GM20431 (cell line): Measurements from ENCODE around the gene DCP1B.

ENCODE experiments used
- in situ Hi-C: fragments of 300-500 bp; cut with MseI, MboI; formaldehyde crosslinking; loops from one replicate; pipeline ENCODE4 v1.15.0; 2020; ENCODE audit warnings: low sequenced_read_pairs; ENCODE audit not compliant: unreplicated experiment

Gene DCP1B

GRCh38 chr12:2004113-2004929 is at the start of gene DCP1B:
Gene DCP1B, minus strand, starts transcription at chr12:2004457. Its CDS starts 26 bp downstream, at chr12:2004431.
- in situ Hi-C loops: no loop called here

DNA sequence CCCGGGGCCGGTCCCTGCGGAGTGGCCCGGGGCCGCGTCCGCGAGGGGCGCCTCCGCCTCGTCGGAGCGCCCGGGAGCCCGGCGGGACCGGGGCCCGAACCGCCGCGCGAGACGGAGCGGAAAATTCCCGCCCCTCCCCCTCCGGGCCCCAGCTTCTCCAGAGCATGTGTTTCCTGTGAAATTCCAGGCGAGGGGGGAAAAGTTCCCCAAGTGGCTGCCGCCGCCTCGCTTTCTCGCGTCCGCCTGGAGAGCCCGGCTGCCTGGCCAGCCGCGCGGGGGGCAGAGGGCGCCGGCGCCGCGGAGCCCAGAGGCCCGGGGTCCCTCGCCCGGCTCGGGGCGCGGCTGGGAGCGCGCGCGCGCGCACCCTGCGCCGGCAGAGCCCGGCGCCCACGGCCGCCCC is 49.4 kb upstream of the DCP1B start:
- in situ Hi-C loops: no loop called here

DNA sequence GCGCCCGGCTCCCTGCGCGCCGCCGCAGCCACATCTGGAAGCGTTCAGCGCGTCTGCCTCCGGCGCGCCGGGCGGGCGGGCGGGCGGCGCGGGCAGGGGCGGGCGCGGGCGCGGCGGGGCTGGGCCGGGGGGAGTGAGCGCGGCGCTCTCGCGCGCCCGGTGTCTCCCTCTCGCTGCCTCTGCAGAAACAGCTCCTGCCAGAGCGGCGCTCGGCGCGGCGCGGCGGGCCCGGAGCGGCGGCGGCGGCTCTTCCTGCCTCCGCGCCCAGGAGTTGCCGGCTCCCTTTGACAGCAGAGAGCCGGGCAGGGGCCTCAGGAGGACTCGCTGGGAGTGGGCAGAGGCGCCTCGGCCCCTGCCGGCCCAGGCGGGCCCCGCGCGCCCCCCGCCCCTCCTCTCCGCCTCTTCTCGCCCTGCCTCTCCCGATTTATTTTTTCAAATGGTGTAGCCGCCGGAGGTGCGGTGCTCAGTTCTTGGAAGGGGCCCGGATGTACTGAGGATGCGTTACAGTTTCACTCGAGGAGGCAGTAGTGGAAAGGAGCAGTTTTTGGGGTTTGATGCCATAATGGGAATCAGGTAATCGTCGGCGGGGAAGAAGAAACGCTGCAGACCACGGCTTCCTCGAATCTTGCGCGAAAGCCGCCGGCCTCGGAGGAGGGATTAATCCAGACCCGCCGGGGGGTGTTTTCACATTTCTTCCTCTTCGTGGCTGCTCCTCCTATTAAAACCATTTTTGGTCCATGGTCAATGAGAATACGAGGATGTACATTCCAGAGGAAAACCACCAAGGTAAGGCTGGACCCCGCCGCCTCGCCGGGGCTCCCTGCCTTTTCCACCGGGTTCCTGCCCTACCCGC is 48.8 kb upstream of the DCP1B start, which contains the start of gene CACNA1C:
CACNA1C (plus strand) TSS at position 162 of the 853 bp plus-strand sequence; CDS start at position 738, 576 bp downstream.
- in situ Hi-C loops: no loop called here

DNA sequence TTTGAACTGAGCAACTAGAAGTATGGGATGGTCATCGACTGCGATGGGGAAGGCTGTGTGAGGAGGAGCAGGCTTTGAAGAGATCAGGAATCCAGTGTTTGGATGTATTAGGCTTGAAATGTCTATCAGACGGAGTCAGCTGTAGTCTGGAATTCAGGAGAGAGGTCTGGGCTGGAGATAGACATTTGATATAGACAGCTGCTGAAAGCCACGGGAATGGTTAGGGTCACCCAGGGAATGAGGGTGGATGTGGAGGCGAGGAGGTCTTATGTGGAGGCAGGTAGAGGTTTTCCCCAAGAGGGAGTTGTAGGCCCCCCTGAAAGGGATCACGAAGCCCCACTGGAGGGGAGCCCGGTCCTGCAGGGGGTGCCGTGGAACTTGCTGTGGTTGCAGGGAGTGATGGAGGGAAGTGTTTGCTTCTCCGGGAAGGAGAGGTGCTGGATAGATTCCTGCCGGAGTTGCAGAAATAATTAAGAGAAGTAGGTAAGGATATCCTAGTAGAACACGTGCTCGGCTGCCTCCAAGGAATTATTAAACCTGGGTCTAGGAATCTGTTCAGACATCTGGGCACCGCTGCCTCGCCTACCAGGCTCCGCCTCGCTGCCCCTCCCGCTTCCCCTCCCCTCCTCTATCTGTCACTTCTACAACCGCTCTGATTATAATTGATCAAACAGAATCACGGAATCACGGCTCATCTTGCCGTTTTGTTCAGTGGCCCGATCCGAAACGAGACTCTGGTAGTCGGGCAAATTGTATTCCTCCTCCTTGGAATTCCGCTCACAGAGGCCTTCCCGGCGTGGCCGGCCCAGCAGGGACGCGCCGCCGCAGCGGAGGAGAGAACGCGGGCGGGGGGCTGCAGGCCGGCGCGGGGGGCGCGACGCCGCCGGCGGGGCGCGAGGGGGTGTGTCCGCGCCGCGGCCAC is 47.7 kb upstream of the DCP1B start:
- in situ Hi-C loops: no loop called here

DNA sequence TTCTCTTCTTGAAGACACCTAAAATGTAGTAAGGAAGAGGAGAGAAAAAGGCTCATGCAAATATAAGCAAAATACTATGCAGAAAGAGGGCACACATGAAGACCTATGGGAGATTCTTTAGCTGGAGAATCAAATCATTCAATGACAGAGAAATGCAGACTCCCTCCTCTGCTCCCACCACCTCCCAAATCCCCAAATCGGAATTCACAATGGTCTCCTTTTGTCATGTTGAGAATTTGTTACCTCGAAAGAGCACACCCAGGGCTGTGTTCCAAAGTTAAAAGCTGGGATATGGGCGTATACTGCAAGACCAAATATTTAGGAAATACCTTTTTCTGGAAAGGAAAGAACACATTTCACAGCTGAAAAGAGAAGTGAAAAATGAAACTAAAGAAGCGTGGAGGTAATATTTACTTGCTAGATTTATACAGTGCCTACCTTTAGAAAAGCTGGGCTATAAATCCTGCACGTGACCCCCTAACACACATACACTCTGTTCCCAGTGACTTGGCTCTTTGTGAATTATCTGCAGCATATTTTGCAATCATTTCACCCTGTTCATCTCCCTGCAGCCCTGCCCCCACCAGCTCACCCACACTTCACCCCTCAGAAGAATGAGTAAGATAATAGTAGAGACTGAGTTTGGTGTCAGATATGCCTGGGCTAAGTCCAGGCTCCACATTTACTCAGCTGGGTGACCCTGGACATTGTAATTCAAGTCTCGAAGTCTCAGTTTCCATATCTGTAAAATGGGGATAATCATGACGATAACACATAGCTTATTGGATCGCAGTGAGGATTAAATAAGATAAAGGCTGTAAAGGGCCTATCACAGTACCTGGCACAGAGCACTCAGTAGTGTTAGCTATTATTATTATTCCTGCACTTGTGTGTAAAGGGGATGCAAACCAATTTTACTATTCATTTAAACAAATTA is 45.6 kb upstream of the DCP1B start:
- in situ Hi-C loops: no loop called here

DNA sequence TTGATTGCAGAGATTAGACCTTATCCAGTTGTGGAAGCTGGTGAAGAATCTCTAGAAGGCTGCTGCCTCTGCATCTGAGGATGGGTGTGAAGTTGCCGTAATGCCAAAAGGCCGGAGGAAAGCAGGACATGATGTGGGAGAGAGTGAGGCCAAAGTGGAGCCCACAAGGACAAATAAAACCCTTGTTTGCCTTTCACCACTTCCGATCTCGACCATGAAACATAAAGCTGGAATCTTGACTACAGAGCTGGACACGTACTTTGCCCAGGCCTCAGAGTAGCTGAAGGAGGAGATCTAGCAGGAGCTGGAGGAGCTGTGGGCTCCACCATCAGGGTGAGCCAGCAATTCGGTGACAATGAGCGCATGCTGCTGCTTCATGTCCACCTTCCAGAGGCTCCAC is 43.5 kb upstream of the DCP1B start:
- in situ Hi-C loops: no loop called here

- in situ Hi-C loops: no loop called here
Measured at GRCh38 chr12:2046957-2047356, 42.7 kb upstream of the DCP1B start.

GRCh38 chr12:2044165-2044564 is 39.9 kb upstream of the DCP1B start:
- in situ Hi-C loops: no loop called here

DNA sequence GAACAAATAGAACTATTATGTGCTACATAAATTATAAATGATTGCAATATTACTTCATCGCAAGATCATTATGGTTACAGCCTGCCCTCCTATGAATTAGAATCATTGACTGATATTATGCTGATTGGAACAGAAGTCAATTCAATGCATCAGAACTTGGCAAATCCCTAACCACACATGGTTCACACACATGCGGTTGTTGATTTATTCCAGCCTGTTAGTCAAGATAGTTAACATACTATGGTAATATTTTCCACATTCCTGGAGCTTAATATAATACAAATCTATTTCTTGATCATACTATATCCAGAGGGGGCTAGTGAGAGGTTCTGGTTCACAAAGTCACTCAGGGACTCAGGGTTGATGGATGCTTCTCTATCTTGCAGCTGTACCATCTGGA is 38.8 kb upstream of the DCP1B start:
- in situ Hi-C loops: no loop called here

DNA sequence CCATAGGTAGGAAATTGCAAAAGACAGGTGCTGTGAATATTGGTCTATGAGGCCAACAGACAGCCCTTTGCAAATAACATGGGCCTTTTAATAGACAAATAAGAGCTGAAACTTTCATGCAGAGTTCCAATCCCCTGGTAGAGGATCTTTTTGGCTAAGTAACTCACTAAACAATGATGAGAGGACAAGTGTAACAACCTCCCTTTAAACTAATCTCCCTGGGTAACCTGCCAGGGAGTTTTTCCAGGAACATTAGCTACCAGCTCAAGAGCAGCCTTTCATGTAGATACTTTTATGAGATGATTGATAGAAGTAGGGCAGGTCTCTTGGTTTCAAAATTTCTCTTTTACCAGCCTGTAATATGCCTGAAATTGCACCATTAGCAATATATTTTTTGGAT is 34.8 kb upstream of the DCP1B start:
- in situ Hi-C loops: no loop called here

DNA sequence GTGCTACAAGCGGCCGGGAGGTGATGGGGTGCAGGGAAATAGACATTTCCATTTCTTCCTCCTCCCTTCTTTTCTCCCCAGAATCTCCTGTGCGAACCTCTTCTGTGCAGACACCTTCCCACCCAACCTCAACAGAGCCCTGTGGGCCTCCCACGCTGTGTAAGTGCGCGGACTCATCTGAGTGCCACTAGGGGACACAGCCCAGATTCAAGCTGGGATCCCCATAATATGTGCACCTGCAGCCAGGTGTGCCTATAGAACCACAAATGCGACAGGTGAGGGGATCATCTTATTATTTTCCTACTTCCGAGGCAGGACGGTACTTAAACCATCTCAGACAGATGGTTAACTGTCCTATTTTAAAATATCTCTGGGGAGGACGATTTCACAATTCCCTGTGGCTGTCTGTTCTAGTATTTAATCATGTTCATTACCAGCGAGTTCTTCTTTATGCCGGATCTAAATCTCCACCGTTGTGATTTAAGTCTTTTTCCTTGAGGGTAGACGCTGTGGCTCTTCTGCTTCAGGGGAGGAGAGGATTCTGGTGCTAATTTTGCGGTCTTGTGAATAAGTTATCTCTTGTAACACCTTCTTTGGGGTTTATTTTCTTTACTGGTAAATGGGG is 31.3 kb upstream of the DCP1B start:
- in situ Hi-C loops: no loop called here

- in situ Hi-C loops: no loop called here
Measured at GRCh38 chr12:2034633-2035430, 30.6 kb upstream of the DCP1B start.

DNA sequence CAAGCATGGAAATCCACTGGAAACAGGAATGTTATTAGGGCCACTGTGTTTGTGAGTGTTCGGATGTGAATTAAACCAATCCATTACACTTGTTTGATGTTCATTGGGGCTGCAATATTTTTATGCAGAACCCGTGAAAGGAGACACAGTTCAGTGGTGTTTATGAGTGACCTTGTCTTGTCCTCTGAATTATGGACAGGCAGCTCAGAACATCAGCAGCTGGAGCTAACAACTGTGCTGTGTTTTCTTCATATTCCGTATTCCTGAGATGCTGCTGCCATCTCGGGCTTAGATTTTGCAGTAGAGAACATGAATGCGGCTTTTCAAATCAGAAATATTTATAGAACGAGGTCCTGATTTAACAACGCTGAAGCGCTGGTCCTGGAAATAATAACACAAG is 28.2 kb upstream of the DCP1B start:
- in situ Hi-C loops: no loop called here

DNA sequence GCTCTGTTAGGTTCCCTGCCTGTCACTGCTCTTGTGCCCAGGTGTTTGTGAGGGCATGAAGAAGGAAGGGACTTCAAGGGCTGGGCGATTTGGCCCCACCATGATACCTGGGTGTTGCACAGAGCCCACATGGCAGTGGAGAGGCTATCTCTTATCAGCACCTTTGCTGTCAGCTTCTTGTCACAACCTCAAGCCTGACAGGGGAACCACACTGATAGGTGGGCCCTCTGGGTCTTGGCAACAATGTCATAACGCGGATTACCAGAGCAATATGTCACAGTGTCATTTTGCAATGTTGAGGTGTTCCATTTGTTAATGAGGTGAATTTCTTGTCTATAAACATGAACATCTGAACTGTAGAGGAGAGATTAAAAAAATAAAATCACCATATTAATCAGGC is 25.6 kb upstream of the DCP1B start:
- in situ Hi-C loops: no loop called here

- in situ Hi-C loops: no loop called here
Measured at GRCh38 chr12:2027351-2027750, 23.1 kb upstream of the DCP1B start.

- in situ Hi-C loops: no loop called here
Measured at GRCh38 chr12:2023365-2023764, 19.1 kb upstream of the DCP1B start.

DNA sequence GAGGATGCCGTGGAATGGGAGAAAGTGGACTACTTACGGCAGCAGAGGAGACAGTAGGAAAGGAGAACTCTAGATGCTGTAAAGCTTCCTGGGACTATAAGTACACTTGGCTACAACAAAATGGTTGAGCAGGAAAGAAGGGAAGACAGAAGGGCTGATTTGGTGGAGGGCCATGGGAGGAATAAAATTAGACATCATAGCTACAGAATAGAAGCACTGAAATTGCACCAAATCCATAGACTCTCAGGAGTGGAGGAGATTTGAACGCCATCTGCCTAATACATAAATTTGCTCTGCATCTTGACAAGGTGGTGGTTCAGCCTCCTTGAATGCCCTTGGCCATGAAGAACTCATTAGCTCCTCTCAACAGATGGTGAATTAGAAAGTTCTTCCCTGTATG is 16.3 kb upstream of the DCP1B start:
- in situ Hi-C loops: no loop called here

- in situ Hi-C loops: no loop called here
Measured at GRCh38 chr12:2019126-2019525, 14.9 kb upstream of the DCP1B start.
